Measurements from ENCODE around the gene NCEH1. TPM values are rescaled to one million over a fixed set of nuclear protein-coding genes. Genes with fewer than 3 reads are reported as not detected.
"Not testable (repeated sequence)": the region's sequence is repeated elsewhere in the genome, so short reads cannot be mapped to it uniquely, and the experiment has no call there.

The NCEH1 gene
- total and polyA plus RNA-seq, 4 donors, result 1.1 to 32.3 (median 2.5) TPM

GRCh38 chr3:172594900-172595663 lies 115.8 kb downstream of the NCEH1 start:
- H3K36me3 ChIP-seq (ENCODE audit: control insufficient read depth in 4 of 4, insufficient read depth in 3 of 4, low read depth in 1 of 4, low read length in 3 of 4); H3K9me3 ChIP-seq (ENCODE audit: control insufficient read depth in 4 of 4, low read length in 3 of 4); H3K27me3 ChIP-seq (ENCODE audit: control insufficient read depth in 4 of 4, insufficient read depth in 4 of 4, low read length in 3 of 4); DNase-seq (ENCODE audit: low spot score): not testable (repeated sequence)
- 24% methylated on average over 11 of the region's 11 CpGs for WGBS
- H3K4me3 ChIP-seq (ENCODE audit: low read depth in 1 of 3, low read length in 3 of 3), result peak overlapping the region in 1 of 3 donors; percentile 50
- peak overlapping the region; percentile 84 to 88 for H3K27ac ChIP-seq (ENCODE audit: low read depth in 1 of 2, low read length in 2 of 2)
- H3K4me1 ChIP-seq (ENCODE audit: control insufficient read depth in 4 of 4, insufficient read depth in 4 of 4, low read length in 3 of 4), result peaks cover 2 to 29% (median 12%) of the 10 kb centered on the region in 4 donors
- peak overlapping the region in 1 of 2 donors; percentile 89 for H3K9ac ChIP-seq (ENCODE audit: low read depth in 1 of 2, low read length in 2 of 2)
- TF ChIP-seq RXRA (IDR thresholded peaks at IDR 0.05) (peak in 1 of 2 donors; percentile 3), HNF4A (conservative IDR thresholded peaks at IDR 0.05) (peak in 1 of 2 donors; percentile 16)

GRCh38 chr3:172592898-172593669 lies 117.8 kb downstream of the NCEH1 start:
- Histone ChIP-seq H3K4me3 (ENCODE audit: low read depth in 1 of 3, low read length in 3 of 3) (peak overlapping the region in 1 of 3 donors; percentile 42), H3K27ac (ENCODE audit: low read depth in 1 of 2, low read length in 2 of 2) (peak overlapping the region in 1 of 2 donors; percentile 6), H3K27me3 (ENCODE audit: control insufficient read depth in 4 of 4, insufficient read depth in 4 of 4, low read length in 3 of 4) (no peaks in the 10 kb centered on the region), H3K4me1 (ENCODE audit: control insufficient read depth in 4 of 4, insufficient read depth in 4 of 4, low read length in 3 of 4) (peaks cover 2 to 29% (median 12%) of the 10 kb centered on the region in 4 donors), H3K9ac (ENCODE audit: low read depth in 1 of 2, low read length in 2 of 2) (no peak overlapping the region), H3K9me3 (ENCODE audit: control insufficient read depth in 4 of 4, low read length in 3 of 4) (no peaks in the 10 kb centered on the region), H3K36me3 (ENCODE audit: control insufficient read depth in 4 of 4, insufficient read depth in 3 of 4, low read depth in 1 of 4, low read length in 3 of 4) (peaks cover 0 to 2% (median 0%) of the 10 kb centered on the region in 4 donors)
- WGBS, result 97% methylated on average over 11 of the region's 11 CpGs
- no peak for TF ChIP-seq SP1 (IDR thresholded peaks at IDR 0.05)
- TF ChIP-seq YY1 (IDR thresholded peaks at IDR 0.05), result no peak
- TF ChIP-seq REST (IDR thresholded peaks at IDR 0.05), result no peak
- TF ChIP-seq HNF4A (conservative IDR thresholded peaks at IDR 0.05), result no peak
- TF ChIP-seq, protein P1, sequence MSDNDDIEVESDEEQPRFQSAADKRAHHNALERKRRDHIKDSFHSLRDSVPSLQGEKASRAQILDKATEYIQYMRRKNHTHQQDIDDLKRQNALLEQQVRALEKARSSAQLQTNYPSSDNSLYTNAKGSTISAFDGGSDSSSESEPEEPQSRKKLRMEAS (IDR thresholded peaks at IDR 0.05), result no peak
- TF ChIP-seq ZBTB33 (IDR thresholded peaks at IDR 0.05), result no peak
- no peak for TF ChIP-seq RAD21 (IDR thresholded peaks at IDR 0.05)
- TF ChIP-seq EGR1 (IDR thresholded peaks at IDR 0.05; ENCODE audit: low read depth in 2 of 2), result no peak
- no peak for TF ChIP-seq TAF1 (conservative IDR thresholded peaks at IDR 0.05)
- no peak for TF ChIP-seq JUND (IDR thresholded peaks at IDR 0.05)
- no peak for TF ChIP-seq FOXA2 (IDR thresholded peaks at IDR 0.05)
- TF ChIP-seq NR2F2 (IDR thresholded peaks at IDR 0.05), result no peak
- TF ChIP-seq FOXA1 (IDR thresholded peaks at IDR 0.05), result no peak
- TF ChIP-seq RXRA (IDR thresholded peaks at IDR 0.05), result no peak
- TF ChIP-seq GABPA (IDR thresholded peaks at IDR 0.05 in 1 of 2, conservative IDR thresholded peaks at IDR 0.05 in 1 of 2), result no peak
- no peak for TF ChIP-seq HNF4G (IDR thresholded peaks at IDR 0.05)
- no peak for TF ChIP-seq ATF3 (IDR thresholded peaks at IDR 0.05)
- TF ChIP-seq, protein P2, sequence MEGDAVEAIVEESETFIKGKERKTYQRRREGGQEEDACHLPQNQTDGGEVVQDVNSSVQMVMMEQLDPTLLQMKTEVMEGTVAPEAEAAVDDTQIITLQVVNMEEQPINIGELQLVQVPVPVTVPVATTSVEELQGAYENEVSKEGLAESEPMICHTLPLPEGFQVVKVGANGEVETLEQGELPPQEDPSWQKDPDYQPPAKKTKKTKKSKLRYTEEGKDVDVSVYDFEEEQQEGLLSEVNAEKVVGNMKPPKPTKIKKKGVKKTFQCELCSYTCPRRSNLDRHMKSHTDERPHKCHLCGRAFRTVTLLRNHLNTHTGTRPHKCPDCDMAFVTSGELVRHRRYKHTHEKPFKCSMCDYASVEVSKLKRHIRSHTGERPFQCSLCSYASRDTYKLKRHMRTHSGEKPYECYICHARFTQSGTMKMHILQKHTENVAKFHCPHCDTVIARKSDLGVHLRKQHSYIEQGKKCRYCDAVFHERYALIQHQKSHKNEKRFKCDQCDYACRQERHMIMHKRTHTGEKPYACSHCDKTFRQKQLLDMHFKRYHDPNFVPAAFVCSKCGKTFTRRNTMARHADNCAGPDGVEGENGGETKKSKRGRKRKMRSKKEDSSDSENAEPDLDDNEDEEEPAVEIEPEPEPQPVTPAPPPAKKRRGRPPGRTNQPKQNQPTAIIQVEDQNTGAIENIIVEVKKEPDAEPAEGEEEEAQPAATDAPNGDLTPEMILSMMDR (IDR thresholded peaks at IDR 0.05; ENCODE audit: low read depth, low read length, missing input control), result no peak
- DNase-seq (ENCODE audit: low spot score), result no peak

Data from liver (tissue), 9 donors.